GM12872 (cell line): Measurements from ENCODE around the gene NFIA.

Experiments used
- TF ChIP-seq, protein P1 (sequence below): IDR thresholded peaks from 3 replicates; pipeline ENCODE4 v1.5.1; 2011; ENCODE audit warnings: low read depth, mild to moderate bottlenecking, low read length, moderate library complexity; ENCODE audit not compliant: insufficient read depth

NFIA gene

GRCh38 chr1:61097722-61098121 lies 15.4 kb downstream of the NFIA start:
- TF ChIP-seq, protein P1, sequence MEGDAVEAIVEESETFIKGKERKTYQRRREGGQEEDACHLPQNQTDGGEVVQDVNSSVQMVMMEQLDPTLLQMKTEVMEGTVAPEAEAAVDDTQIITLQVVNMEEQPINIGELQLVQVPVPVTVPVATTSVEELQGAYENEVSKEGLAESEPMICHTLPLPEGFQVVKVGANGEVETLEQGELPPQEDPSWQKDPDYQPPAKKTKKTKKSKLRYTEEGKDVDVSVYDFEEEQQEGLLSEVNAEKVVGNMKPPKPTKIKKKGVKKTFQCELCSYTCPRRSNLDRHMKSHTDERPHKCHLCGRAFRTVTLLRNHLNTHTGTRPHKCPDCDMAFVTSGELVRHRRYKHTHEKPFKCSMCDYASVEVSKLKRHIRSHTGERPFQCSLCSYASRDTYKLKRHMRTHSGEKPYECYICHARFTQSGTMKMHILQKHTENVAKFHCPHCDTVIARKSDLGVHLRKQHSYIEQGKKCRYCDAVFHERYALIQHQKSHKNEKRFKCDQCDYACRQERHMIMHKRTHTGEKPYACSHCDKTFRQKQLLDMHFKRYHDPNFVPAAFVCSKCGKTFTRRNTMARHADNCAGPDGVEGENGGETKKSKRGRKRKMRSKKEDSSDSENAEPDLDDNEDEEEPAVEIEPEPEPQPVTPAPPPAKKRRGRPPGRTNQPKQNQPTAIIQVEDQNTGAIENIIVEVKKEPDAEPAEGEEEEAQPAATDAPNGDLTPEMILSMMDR, result no peak

DNA sequence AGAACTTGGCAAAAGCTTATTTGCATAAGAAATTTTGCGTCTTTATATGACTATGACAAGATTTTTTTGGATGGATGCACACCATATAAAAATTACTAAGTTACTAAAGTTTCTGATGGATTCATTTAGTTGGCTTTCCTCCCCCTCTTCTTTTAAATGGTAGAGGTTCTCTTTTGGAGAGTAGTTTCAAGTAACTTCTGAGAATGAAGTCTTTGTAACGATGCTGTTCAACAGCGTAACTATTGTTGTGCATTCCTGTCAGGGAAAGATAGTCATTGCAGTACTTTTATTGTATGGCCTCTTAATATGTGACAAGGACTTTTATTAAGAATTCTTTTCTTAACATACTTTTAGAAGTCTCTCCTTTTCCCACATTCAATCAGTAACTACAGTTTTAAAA lies 16.0 kb downstream of the NFIA start:
- TF ChIP-seq, protein P1, result no peak

GRCh38 chr1:61098906-61099437 lies 16.6 kb downstream of the NFIA start:
- TF ChIP-seq, protein P1, result no peak

- TF ChIP-seq, protein P1, result no peak
These were observed 18.2 kb downstream of the NFIA start for GRCh38 chr1:61100578-61100977.

GRCh38 chr1:61101536-61101935 lies 19.2 kb downstream of the NFIA start:
- TF ChIP-seq, protein P1, result no peak

- TF ChIP-seq, protein P1, result no peak
These were observed 19.7 kb downstream of the NFIA start for GRCh38 chr1:61102041-61102440.

- TF ChIP-seq, protein P1, result no peak
These were observed 20.3 kb downstream of the NFIA start for GRCh38 chr1:61102621-61103020.
